ENCODE results near the gene TNFRSF19.
"Not testable (repeated sequence)": the region's sequence is repeated elsewhere in the genome, so short reads cannot be mapped to it uniquely, and the experiment has no call there.

The TNFRSF19 gene

GRCh38 chr13:23656637-23657371 is 86.6 kb downstream of the TNFRSF19 start:
- DNase-seq: no peak

GRCh38 chr13:23658929-23659541 is 88.8 kb downstream of the TNFRSF19 start:
- DNase-seq: no peak

GRCh38 chr13:23660249-23660648 is 90.0 kb downstream of the TNFRSF19 start:
- no peak for DNase-seq

- DNase-seq: no peak
Measured at GRCh38 chr13:23666582-23666981, 96.4 kb downstream of the TNFRSF19 start.

- DNase-seq: no peak
Measured at GRCh38 chr13:23667750-23668149, 97.5 kb downstream of the TNFRSF19 start.

GRCh38 chr13:23668562-23668961 is 98.3 kb downstream of the TNFRSF19 start:
- no peak for DNase-seq

GRCh38 chr13:23670793-23671192 is 100.6 kb downstream of the TNFRSF19 start:
- DNase-seq: no peak

GRCh38 chr13:23671377-23671776 is 101.2 kb downstream of the TNFRSF19 start:
- no peak for DNase-seq

- no peak for DNase-seq
Measured at GRCh38 chr13:23671897-23672296, 101.7 kb downstream of the TNFRSF19 start.

- DNase-seq: no peak
Measured at GRCh38 chr13:23672616-23673015, 102.4 kb downstream of the TNFRSF19 start.

GRCh38 chr13:23673354-23673753 is 103.1 kb downstream of the TNFRSF19 start:
- DNase-seq: no peak

- DNase-seq: no peak
Measured at GRCh38 chr13:23673867-23674605, 103.8 kb downstream of the TNFRSF19 start.

- no peak for DNase-seq
Measured at GRCh38 chr13:23674795-23675640, 104.8 kb downstream of the TNFRSF19 start.

GRCh38 chr13:23677679-23678288 is 107.6 kb downstream of the TNFRSF19 start:
- not testable (repeated sequence) for DNase-seq

- DNase-seq: no peak
Measured at GRCh38 chr13:23678795-23679194, 108.6 kb downstream of the TNFRSF19 start.

GRCh38 chr13:23679220-23679619 is 109.0 kb downstream of the TNFRSF19 start:
- DNase-seq: no peak

GRCh38 chr13:23680845-23681669 is 110.8 kb downstream of the TNFRSF19 start:
- DNase-seq: no peak

- DNase-seq: no peak
Measured at GRCh38 chr13:23683084-23683483, 112.9 kb downstream of the TNFRSF19 start.

- DNase-seq: no peak
Measured at GRCh38 chr13:23684647-23685046, 114.4 kb downstream of the TNFRSF19 start.

GRCh38 chr13:23685416-23685815 is 115.2 kb downstream of the TNFRSF19 start:
- no peak for DNase-seq

GRCh38 chr13:23686948-23687347 is 116.7 kb downstream of the TNFRSF19 start:
- no peak for DNase-seq

- no peak for DNase-seq
Measured at GRCh38 chr13:23687614-23688013, 117.4 kb downstream of the TNFRSF19 start.

All from COR-L47 (cell line).